ENCODE results near the gene PEX3.

Gene PEX3

GRCh38 chr6:143486752-143487151 is 36.1 kb downstream of the PEX3 start:
- Histone ChIP-seq H3K27ac (ENCODE audit: low read length) (no peak overlapping the region), H3K36me3 (replicated peaks; ENCODE audit: insufficient read depth, low read length) (no peaks in the 10 kb centered on the region), H3K79me2 (ENCODE audit: low read length) (no peaks in the 10 kb centered on the region), H3K9me2 (replicated peaks; ENCODE audit: insufficient read depth, low read length) (no peaks in the 10 kb centered on the region), H3K9ac (ENCODE audit: low read length) (no peak overlapping the region), H3K9me3 (replicated peaks; ENCODE audit: insufficient read depth, low read length) (no peaks in the 10 kb centered on the region), H3K4me1 (ENCODE audit: low read length) (no peaks in the 10 kb centered on the region), H4K20me1 (ENCODE audit: insufficient read depth, low read length) (no peaks in the 10 kb centered on the region), H3K4me2 (ENCODE audit: low read depth, low read length) (no peak overlapping the region), H3K27me3 (replicated peaks; ENCODE audit: insufficient read depth, low read length) (no peaks in the 10 kb centered on the region), H3F3A (ENCODE audit: insufficient read depth, low read length) (no peaks in the 10 kb centered on the region), H2AFZ (ENCODE audit: low read length) (no peak overlapping the region), H3K4me3 (ENCODE audit: low read length) (no peak overlapping the region)
- no peak for DNase-seq
- TF ChIP-seq EZH2 (optimal IDR thresholded peaks at IDR 0.05; ENCODE audit: low read depth, low read length) (no peak), CTCF (IDR thresholded peaks at IDR 0.05; ENCODE audit: low read length) (no peak), EZH2phosphoT487 (IDR thresholded peaks at IDR 0.05; ENCODE audit: low read length) (no peak)

GRCh38 chr6:143490244-143490643 is 39.6 kb downstream of the PEX3 start:
- H3F3A ChIP-seq (ENCODE audit: insufficient read depth, low read length): no peaks in the 10 kb centered on the region
- H3K4me1 ChIP-seq (ENCODE audit: low read length): no peaks in the 10 kb centered on the region
- no peaks in the 10 kb centered on the region for H3K36me3 ChIP-seq (replicated peaks; ENCODE audit: insufficient read depth, low read length)
- H3K27me3 ChIP-seq (replicated peaks; ENCODE audit: insufficient read depth, low read length): no peaks in the 10 kb centered on the region
- H3K9ac ChIP-seq (ENCODE audit: low read length): no peak overlapping the region
- H4K20me1 ChIP-seq (ENCODE audit: insufficient read depth, low read length): no peaks in the 10 kb centered on the region
- H3K4me3 ChIP-seq (ENCODE audit: low read length): no peak overlapping the region
- H2AFZ ChIP-seq (ENCODE audit: low read length): no peak overlapping the region
- H3K4me2 ChIP-seq (ENCODE audit: low read depth, low read length): no peak overlapping the region
- no peak overlapping the region for H3K27ac ChIP-seq (ENCODE audit: low read length)
- no peaks in the 10 kb centered on the region for H3K79me2 ChIP-seq (ENCODE audit: low read length)
- no peak for TF ChIP-seq EZH2phosphoT487 (IDR thresholded peaks at IDR 0.05; ENCODE audit: low read length)
- no peak for DNase-seq
- no peaks in the 10 kb centered on the region for H3K9me3 ChIP-seq (replicated peaks; ENCODE audit: insufficient read depth, low read length)
- no peaks in the 10 kb centered on the region for H3K9me2 ChIP-seq (replicated peaks; ENCODE audit: insufficient read depth, low read length)

- no peak overlapping the region for H3K4me3 ChIP-seq (ENCODE audit: low read length)
- H3K9ac ChIP-seq (ENCODE audit: low read length): no peak overlapping the region
- TF ChIP-seq EZH2phosphoT487 (IDR thresholded peaks at IDR 0.05; ENCODE audit: low read length) (no peak), CTCF (IDR thresholded peaks at IDR 0.05; ENCODE audit: low read length) (no peak), EZH2 (optimal IDR thresholded peaks at IDR 0.05; ENCODE audit: low read depth, low read length) (no peak)
- H3K79me2 ChIP-seq (ENCODE audit: low read length): no peaks in the 10 kb centered on the region
- no peak overlapping the region for H3K4me2 ChIP-seq (ENCODE audit: low read depth, low read length)
- H3K4me1 ChIP-seq (ENCODE audit: low read length): no peaks in the 10 kb centered on the region
- no peak for DNase-seq
- H3F3A ChIP-seq (ENCODE audit: insufficient read depth, low read length): no peaks in the 10 kb centered on the region
- no peaks in the 10 kb centered on the region for H3K9me2 ChIP-seq (replicated peaks; ENCODE audit: insufficient read depth, low read length)
- H3K36me3 ChIP-seq (replicated peaks; ENCODE audit: insufficient read depth, low read length): no peaks in the 10 kb centered on the region
- no peaks in the 10 kb centered on the region for H4K20me1 ChIP-seq (ENCODE audit: insufficient read depth, low read length)
- H2AFZ ChIP-seq (ENCODE audit: low read length): no peak overlapping the region
- H3K9me3 ChIP-seq (replicated peaks; ENCODE audit: insufficient read depth, low read length): no peaks in the 10 kb centered on the region
- H3K27me3 ChIP-seq (replicated peaks; ENCODE audit: insufficient read depth, low read length): no peaks in the 10 kb centered on the region
- no peak overlapping the region for H3K27ac ChIP-seq (ENCODE audit: low read length)
Observed at GRCh38 chr6:143490775-143491174, 40.2 kb downstream of the PEX3 start.

- H3K9me2 ChIP-seq (replicated peaks; ENCODE audit: insufficient read depth, low read length): no peaks in the 10 kb centered on the region
- no peak overlapping the region for H3K4me2 ChIP-seq (ENCODE audit: low read depth, low read length)
- no peak overlapping the region for H3K27ac ChIP-seq (ENCODE audit: low read length)
- H3K4me3 ChIP-seq (ENCODE audit: low read length): no peak overlapping the region
- H3K27me3 ChIP-seq (replicated peaks; ENCODE audit: insufficient read depth, low read length): no peaks in the 10 kb centered on the region
- no peak overlapping the region for H3K9ac ChIP-seq (ENCODE audit: low read length)
- H4K20me1 ChIP-seq (ENCODE audit: insufficient read depth, low read length): no peaks in the 10 kb centered on the region
- TF ChIP-seq EZH2 (optimal IDR thresholded peaks at IDR 0.05; ENCODE audit: low read depth, low read length) (no peak), EZH2phosphoT487 (IDR thresholded peaks at IDR 0.05; ENCODE audit: low read length) (no peak), CTCF (IDR thresholded peaks at IDR 0.05; ENCODE audit: low read length) (no peak)
- no peaks in the 10 kb centered on the region for H3K79me2 ChIP-seq (ENCODE audit: low read length)
- H3K9me3 ChIP-seq (replicated peaks; ENCODE audit: insufficient read depth, low read length): no peaks in the 10 kb centered on the region
- H3K4me1 ChIP-seq (ENCODE audit: low read length): no peaks in the 10 kb centered on the region
- H3K36me3 ChIP-seq (replicated peaks; ENCODE audit: insufficient read depth, low read length): no peaks in the 10 kb centered on the region
- no peak overlapping the region for H2AFZ ChIP-seq (ENCODE audit: low read length)
- no peak for DNase-seq
- H3F3A ChIP-seq (ENCODE audit: insufficient read depth, low read length): no peaks in the 10 kb centered on the region
Observed at GRCh38 chr6:143496974-143497373, 46.4 kb downstream of the PEX3 start.

Data from MM.1S (cell line).